Mucosa of stomach (tissue), 1 donor: Measurements from ENCODE around the gene PIGT.
"Not testable (repeated sequence)": the region's sequence is repeated elsewhere in the genome, so short reads cannot be mapped to it uniquely, and the experiment has no call there.

Experiments used
- H3K27me3 ChIP-seq: one replicate; pipeline ENCODE4 v1.7.0; 2013; ENCODE audit warnings: mild to moderate bottlenecking, low read length; ENCODE audit not compliant: control insufficient read depth, insufficient read depth
- H3K36me3 ChIP-seq: one replicate; pipeline ENCODE4 v1.7.0; 2013; ENCODE audit warnings: low read length; ENCODE audit not compliant: control insufficient read depth, insufficient read depth
- H3K4me1 ChIP-seq: one replicate; pipeline ENCODE4 v1.7.0; 2013; ENCODE audit warnings: mild to moderate bottlenecking, low read length; ENCODE audit not compliant: control insufficient read depth, insufficient read depth
- H3K4me3 ChIP-seq: one replicate; pipeline ENCODE4 v1.7.0; 2013; ENCODE audit warnings: low read length
- H3K9ac ChIP-seq: one replicate; pipeline ENCODE4 v1.7.0; 2013; ENCODE audit warnings: mild to moderate bottlenecking, low read length, moderate library complexity
- H3K9me3 ChIP-seq: one replicate; pipeline ENCODE4 v1.7.0; 2013; ENCODE audit warnings: mild to moderate bottlenecking, low read length, moderate library complexity; ENCODE audit not compliant: control insufficient read depth
- donor health status: Pancreatic carcinoma.

Gene PIGT

GRCh38 chr20:45459606-45460005, 43.7 kb downstream of the PIGT start:
- H3K36me3 ChIP-seq: no peaks in the 10 kb centered on the region
- no peaks in the 10 kb centered on the region for H3K27me3 ChIP-seq
- H3K9me3 ChIP-seq: no peaks in the 10 kb centered on the region
- H3K4me3 ChIP-seq: no peak overlapping the region
- H3K4me1 ChIP-seq: no peaks in the 10 kb centered on the region
- H3K9ac ChIP-seq: no peak overlapping the region

- peaks cover 7% of the 10 kb centered on the region for H3K4me1 ChIP-seq
- H3K9me3 ChIP-seq: no peaks in the 10 kb centered on the region
- no peak overlapping the region for H3K9ac ChIP-seq
- H3K27me3 ChIP-seq: no peaks in the 10 kb centered on the region
- no peaks in the 10 kb centered on the region for H3K36me3 ChIP-seq
- no peak overlapping the region for H3K4me3 ChIP-seq
Measured at GRCh38 chr20:45461225-45461624, 45.3 kb downstream of the PIGT start.

- Histone ChIP-seq H3K4me1 (peaks cover 7% of the 10 kb centered on the region), H3K9me3 (no peaks in the 10 kb centered on the region), H3K36me3 (no peaks in the 10 kb centered on the region), H3K9ac (no peak overlapping the region), H3K4me3 (no peak overlapping the region), H3K27me3 (no peaks in the 10 kb centered on the region)
Measured at GRCh38 chr20:45462711-45463509, 47.0 kb downstream of the PIGT start.

- H3K4me1 ChIP-seq: peaks cover 12% of the 10 kb centered on the region
- no peak overlapping the region for H3K9ac ChIP-seq
- H3K36me3 ChIP-seq: no peaks in the 10 kb centered on the region
- H3K4me3 ChIP-seq: no peak overlapping the region
- H3K27me3 ChIP-seq: peaks cover under 1% of the 10 kb centered on the region
- H3K9me3 ChIP-seq: no peaks in the 10 kb centered on the region
Measured at GRCh38 chr20:45463709-45464108, 47.8 kb downstream of the PIGT start.

- H3K9me3 ChIP-seq: no peaks in the 10 kb centered on the region
- H3K9ac ChIP-seq: no peak overlapping the region
- H3K36me3 ChIP-seq: no peaks in the 10 kb centered on the region
- H3K4me3 ChIP-seq: no peak overlapping the region
- H3K4me1 ChIP-seq: peaks cover 28% of the 10 kb centered on the region
- H3K27me3 ChIP-seq: peaks cover 18% of the 10 kb centered on the region
Measured at GRCh38 chr20:45465491-45466266, 49.7 kb downstream of the PIGT start.

GRCh38 chr20:45467172-45467571, 51.2 kb downstream of the PIGT start:
- Histone ChIP-seq H3K4me3 (no peak overlapping the region), H3K9me3 (no peaks in the 10 kb centered on the region), H3K4me1 (peaks cover 29% of the 10 kb centered on the region), H3K27me3 (peaks cover 27% of the 10 kb centered on the region), H3K9ac (no peak overlapping the region), H3K36me3 (no peaks in the 10 kb centered on the region)

- Histone ChIP-seq H3K9me3 (no peaks in the 10 kb centered on the region), H3K27me3 (peaks cover 27% of the 10 kb centered on the region), H3K36me3 (no peaks in the 10 kb centered on the region), H3K4me1 (peaks cover 29% of the 10 kb centered on the region), H3K9ac (no peak overlapping the region), H3K4me3 (no peak overlapping the region)
Measured at GRCh38 chr20:45467861-45468260, 51.9 kb downstream of the PIGT start.

GRCh38 chr20:45469336-45470261, 53.7 kb downstream of the PIGT start, which contains the start of gene WFDC2:
TSS of gene WFDC2 (plus strand) at chr20:45469753. CDS start at chr20:45469782, 29 bp downstream.
- Histone ChIP-seq H3K36me3 (no peaks in the 10 kb centered on the region), H3K4me1 (peaks cover 29% of the 10 kb centered on the region), H3K9ac (peak within 1 kb of the TSS; percentile 70), H3K27me3 (peaks cover 27% of the 10 kb centered on the region), H3K9me3 (no peaks in the 10 kb centered on the region), H3K4me3 (peak within 1 kb of the TSS; percentile 58)

GRCh38 chr20:45470262-45470931, 54.5 kb downstream of the PIGT start:
- peaks cover 29% of the 10 kb centered on the region for H3K4me1 ChIP-seq
- H3K4me3 ChIP-seq: peak overlapping the region; percentile 58
- no peaks in the 10 kb centered on the region for H3K36me3 ChIP-seq
- H3K9ac ChIP-seq: peak overlapping the region; percentile 70
- H3K9me3 ChIP-seq: no peaks in the 10 kb centered on the region
- peaks cover 27% of the 10 kb centered on the region for H3K27me3 ChIP-seq

GRCh38 chr20:45470937-45471336, 55.0 kb downstream of the PIGT start:
- H3K9ac ChIP-seq: peak overlapping the region; percentile 70
- peaks cover 25% of the 10 kb centered on the region for H3K4me1 ChIP-seq
- H3K9me3 ChIP-seq: no peaks in the 10 kb centered on the region
- H3K27me3 ChIP-seq: peaks cover 27% of the 10 kb centered on the region
- no peaks in the 10 kb centered on the region for H3K36me3 ChIP-seq
- no peak overlapping the region for H3K4me3 ChIP-seq

GRCh38 chr20:45472286-45472685, 56.3 kb downstream of the PIGT start:
- peaks cover 22% of the 10 kb centered on the region for H3K4me1 ChIP-seq
- peaks cover 27% of the 10 kb centered on the region for H3K27me3 ChIP-seq
- H3K4me3 ChIP-seq, H3K36me3 ChIP-seq, H3K9me3 ChIP-seq, H3K9ac ChIP-seq: not testable (repeated sequence)
